Spleen (tissue), 7 donors: Measurements from ENCODE around the gene SCRN1.

Experiments used
- CTCF ChIP-seq, 11 experiments: fragments of 200-600 bp in 7 of 11; fragments of 450-650 bp in 4 of 11; sonication (generic) in 4 of 11; IDR thresholded peaks in 8 of 11; conservative IDR thresholded peaks in 3 of 11; 1 replicate in 7 of 11; 2 replicates in 4 of 11; pipeline versions ENCODE4 v1.4.0 to v1.8.0; 2016 to 2021; ENCODE audit warnings: antibody characterized with exemption in 11 of 11, inconsistent platforms in 4 of 11, mild to moderate bottlenecking in 1 of 11
- POLR2A ChIP-seq, 3 donors: fragments of 450-650 bp; IDR thresholded peaks; one replicate each; pipeline ENCODE4 v1.5.1; 2017; ENCODE audit warnings: antibody characterized with exemption in 3 of 3, mild to moderate bottlenecking in 1 of 3
- POLR2AphosphoS5 ChIP-seq, 3 donors: sonication (generic); formaldehyde crosslinking; IDR thresholded peaks; one replicate each; pipeline ENCODE4 v1.5.1; 2017; ENCODE audit warnings: antibody characterized with exemption in 3 of 3
- donor health status: DM: no; HTN: no; CAD: no; lungs with moderate emphysema.
- donor health status: DM: no; HTN: no; CAD: no.
- donor health status: DM: no; HTN: no; CAD: no.

GRCh38 chr7:29956487-29956836 lies 33.1 kb downstream of the SCRN1 start:
- TF ChIP-seq POLR2AphosphoS5 (IDR thresholded peaks at IDR 0.05) (no peak), CTCF (IDR thresholded peaks at IDR 0.05 in 8 of 11, conservative IDR thresholded peaks at IDR 0.05 in 3 of 11) (no peak), POLR2A (IDR thresholded peaks at IDR 0.05) (no peak)
